Measurements from ENCODE around the gene MTOR.

The MTOR gene

DNA sequence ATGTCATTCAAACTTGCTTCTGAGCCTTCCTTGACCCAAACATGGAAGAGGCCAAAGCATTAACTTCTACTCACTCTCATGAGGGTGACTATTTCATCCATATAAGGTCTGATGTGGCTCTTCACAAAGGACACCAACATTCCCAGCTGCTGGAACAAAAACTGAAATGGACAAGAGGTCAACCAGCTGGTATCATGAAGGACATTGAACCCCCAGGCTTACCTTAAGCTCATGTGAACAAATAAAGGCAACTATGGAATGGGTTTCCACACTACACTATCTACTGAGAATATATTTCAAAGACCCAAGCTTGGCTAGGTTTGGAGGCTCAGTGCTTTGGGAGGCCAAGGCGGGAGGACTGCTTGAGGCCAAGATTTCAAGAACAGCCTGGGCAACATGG, 46.3 kb downstream of the MTOR start:
- DNase-seq (ENCODE audit: low read depth): no peak

DNA sequence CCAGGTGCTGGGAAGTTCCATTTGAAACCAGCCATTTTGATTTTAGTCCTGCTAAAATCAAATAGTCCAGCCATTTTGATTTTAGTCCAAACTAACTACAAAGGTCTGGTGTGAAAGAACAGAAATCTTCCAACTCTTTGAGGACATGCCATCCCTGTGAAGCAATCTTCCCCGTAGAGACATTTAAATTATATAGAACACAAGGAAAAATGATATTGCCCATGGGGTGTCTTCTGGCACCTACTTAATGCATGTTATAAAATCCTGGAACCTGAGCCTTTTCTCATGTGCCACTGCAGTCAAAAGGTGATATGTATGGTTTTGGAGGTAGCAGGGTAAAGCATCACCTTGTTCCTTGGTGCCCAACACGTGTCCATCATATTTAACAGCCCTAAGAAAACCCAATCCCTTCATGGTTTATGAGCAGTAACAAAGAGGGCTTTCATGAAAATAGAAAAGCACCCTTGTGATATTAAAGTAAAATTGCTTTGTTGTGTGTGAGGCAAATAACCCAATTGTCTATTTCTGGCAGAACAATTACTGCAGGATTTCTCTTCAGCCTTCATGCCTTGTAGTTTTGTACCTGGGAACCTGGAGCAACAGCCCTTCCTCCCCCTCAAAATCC, 46.9 kb downstream of the MTOR start:
- no peak for DNase-seq (ENCODE audit: low read depth)

DNA sequence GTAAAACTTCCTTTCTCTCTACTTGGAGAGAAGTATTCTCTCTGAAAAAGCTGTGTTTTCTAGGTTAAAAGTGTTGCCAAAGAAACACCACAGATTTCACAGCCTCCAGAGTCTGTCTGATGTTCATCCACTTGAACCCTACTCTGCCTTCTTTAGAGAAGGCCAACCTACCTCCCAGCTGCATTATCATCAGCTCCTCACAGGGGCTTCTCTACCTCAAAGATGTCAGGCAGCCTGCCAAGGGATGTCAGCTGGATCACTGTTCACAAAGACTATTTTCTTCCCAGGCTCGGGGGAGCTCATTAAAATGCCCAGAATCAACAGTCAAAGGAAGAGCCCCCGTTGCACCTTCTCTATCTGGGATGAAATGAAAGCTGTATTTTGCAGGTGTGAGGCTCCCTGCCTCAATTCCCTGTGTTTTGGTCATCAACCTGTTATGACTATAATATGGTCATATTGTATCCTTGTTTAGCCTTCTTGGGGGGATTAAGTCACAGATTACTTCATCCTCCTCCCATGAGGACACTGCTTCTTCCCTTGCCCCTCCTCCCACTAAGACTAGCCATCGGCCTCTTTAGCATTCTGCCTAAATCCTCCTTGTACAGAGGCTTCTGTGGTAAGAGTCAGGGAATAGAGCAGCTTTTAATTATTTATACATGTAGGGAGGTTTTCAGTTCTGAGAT, 47.5 kb downstream of the MTOR start:
- no peak for DNase-seq (ENCODE audit: low read depth)

DNA sequence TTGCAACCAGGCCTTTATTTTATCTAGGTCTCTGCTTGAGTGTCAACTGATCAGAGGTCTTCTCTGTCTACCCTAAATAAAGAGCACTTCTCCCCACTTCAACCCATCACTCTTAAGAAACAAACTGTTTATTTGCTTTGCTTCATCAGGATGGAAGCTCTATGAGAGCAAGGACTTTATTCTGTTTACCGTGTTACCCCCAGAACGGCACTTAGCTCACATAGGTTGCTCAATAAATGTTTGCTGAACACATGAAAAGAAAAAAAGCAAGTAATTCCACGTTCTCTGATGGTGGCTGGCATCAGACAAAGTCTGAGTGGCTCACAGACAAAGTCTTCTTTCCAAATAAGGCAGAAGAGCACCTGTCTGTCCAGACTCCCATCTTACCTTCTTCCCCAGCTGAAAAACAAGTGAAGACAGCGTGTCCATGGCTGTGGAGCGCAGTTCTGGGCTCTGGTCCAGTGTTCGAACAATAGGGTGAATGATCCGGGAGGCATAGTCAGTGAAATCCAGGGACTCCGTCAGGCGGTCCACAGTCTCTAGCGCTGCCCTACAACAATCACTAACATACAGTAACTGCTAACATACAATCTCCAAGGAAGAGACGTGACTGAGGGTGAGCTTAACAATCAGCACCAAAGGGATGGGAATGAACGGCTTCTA, 50.3 kb downstream of the MTOR start:
- DNase-seq (ENCODE audit: low read depth): no peak

DNA sequence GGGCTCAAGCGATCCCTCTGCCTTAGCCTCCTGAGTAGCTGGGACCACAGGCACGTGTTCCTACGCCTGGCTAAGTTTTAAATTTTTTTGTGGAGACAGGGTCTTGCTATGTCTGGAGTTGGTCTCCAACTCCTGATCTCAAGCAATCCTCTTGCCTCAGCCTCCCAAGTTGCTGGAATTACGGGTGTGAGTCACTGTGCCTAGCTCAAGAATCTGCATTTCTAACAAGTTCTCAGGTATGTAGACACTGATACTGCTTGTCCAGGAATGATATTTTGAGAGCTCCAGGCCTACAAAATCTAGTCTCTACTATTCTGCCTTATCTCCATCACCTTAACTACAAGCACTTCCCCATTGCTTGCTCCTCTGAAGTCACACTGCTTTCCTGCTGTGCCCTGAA, 50.9 kb downstream of the MTOR start:
- DNase-seq (ENCODE audit: low read depth): no peak

DNA sequence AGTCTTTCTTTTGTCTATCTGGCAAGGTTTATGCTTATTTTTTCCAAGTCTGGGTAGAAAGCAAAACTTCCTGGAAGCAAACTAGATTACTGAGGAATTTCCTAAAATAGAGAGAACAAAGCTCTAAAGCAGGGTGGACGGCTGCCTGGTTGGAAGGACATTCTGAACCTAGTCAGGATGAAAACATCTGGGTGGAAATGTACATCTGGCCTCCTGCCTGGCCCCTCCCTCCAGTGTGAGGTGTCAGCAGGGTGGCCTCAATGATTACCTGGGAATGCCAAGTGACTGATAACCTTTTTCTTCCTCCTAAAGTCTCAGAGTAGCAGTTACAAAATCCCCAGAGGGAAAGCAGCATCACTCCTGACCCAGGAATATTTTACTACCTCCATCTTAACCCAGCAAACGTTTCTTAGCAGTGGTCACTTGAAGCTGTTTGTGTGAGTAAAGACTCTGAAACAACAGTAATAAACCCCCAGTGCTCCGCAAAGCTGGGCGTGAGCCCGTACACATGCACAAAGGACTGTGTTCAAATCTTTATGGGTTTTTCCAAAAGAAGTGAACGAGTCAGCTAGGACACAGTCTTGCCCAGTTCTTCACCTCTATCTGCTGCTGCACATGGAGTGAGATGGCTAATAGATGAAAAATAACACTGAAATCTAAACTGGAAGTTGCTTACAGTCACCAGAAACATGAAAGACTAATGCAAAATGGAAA, 54.3 kb downstream of the MTOR start:
- no peak for DNase-seq (ENCODE audit: low read depth)

DNA sequence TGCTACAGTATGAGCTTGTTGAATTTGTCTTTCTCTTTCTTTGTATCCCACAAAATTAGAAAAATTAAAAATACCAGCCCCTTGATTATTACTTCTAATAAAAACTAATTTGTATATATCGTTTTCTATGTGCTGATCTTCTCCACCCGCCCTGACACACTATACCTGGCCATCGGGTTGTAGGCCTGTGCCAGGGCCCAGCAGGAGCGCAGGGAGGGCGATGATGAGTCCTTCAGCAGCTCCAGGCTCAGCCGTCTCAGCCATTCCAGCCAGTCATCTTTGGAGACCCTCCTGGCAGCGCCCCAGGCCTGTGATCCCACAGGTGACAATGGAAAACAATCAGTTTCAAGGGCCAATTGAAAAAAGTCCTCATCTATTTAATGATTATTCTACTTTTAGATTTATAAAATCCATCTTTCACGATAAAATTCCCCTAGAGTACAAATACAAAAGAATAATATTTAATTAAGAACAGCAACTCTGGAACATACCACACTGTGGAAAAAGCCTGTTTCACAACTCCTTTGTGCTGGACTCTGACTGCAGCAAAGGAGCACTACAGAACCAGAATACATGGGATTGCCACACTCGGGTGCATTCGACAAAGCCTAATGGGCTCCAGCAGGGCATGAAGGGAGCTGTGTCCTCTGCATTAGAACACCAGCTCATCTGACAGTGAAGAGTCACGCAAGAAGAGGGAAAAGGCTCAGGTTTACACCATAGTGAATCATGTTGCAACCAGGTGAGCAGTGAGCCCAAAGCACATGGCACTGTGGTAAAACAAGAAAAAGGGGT, 57.8 kb downstream of the MTOR start:
- no peak for DNase-seq (ENCODE audit: low read depth)

DNA sequence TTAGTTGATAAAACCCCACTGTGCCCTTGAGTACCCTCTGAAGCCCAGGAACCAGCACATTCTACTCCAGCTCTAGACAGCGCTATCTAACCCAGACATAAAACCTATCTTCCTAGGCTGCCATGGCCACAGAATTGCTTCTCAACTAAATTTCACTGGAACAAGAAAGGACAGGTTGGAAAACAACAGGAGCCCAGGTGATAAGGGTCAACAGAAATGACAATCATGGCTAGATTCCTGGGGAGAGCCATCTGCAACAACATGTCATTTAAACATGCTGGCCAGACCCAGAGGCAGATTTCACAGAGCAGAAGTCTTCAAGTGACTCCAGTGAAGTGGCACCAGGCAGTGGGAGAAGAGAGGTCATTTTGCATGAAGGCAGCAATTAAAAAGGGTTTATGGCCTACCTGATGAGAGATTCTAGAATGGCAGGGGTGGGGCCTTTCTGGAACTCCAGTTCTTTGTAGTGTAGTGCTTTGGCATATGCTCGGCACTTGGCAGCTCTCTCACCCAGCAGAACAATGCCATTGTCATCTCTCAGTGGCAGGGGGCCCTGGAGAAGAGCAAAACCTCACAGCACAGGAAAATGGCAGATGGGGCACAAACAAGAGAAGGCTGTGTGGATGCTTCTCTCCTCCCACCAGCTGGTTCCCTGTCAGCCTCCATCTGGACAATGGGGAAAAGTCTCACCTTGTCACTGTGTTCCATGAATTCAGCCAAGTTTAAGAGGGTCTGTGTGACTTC, 63.3 kb downstream of the MTOR start:
- DNase-seq (ENCODE audit: low read depth): no peak

DNA sequence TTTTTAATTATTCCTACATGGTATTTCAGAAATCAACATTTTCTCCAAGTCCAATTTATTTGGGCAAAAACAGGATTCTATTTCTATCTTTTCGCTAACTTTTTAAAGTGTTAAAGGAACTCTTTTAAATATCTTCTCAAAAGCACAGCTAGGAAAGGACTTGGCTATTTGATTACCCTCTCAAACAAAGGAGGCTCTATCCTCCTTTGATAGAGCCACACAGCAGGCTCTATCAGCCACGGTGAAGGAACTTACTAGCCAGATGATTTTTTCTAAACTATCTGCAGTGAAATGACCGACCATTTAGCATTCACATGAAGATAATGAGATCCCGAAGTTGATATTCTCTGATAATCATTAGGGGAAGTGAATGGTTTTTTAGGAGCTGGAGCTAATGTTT, 64.1 kb downstream of the MTOR start:
- no peak for DNase-seq (ENCODE audit: low read depth)

DNA sequence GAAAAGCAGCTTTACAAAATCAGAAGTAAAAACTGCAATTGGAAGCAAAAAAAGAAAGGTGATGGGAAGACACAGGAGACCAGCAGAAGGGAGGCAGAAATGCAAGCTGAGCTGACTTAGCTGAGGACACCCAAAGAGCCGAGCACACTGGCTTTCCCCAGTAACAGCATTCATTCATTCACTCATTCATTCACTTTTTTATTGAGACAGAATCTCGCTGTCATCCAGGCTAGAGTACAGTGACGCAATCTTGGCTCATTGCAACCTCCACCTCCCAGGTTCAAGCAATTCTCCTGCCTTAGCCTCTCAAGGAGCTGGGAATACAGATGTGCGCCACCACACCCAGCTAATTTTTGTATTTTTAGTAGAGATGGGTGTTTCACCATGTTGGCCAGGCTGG, 65.0 kb downstream of the MTOR start:
- no peak for DNase-seq (ENCODE audit: low read depth)

DNA sequence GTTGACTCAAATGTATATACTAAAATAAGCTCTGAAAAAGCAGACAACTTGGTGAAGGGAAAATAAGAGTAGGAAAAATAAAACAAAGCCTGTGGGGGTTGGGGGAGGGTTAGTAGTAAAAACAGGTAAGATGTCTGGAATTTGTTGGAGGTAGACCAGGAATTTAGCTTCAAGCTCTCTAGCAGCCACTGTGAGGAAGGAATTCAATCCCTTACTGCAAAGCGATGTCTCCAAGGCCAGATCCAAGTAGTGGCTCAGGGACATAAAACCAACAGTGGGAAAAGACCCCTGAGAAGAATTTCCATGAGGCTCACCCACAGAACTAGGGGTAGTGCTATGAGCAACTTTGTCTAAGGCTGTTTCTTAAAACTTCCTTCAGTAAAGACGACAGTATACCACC, 65.4 kb downstream of the MTOR start:
- DNase-seq (ENCODE audit: low read depth): no peak

DNA sequence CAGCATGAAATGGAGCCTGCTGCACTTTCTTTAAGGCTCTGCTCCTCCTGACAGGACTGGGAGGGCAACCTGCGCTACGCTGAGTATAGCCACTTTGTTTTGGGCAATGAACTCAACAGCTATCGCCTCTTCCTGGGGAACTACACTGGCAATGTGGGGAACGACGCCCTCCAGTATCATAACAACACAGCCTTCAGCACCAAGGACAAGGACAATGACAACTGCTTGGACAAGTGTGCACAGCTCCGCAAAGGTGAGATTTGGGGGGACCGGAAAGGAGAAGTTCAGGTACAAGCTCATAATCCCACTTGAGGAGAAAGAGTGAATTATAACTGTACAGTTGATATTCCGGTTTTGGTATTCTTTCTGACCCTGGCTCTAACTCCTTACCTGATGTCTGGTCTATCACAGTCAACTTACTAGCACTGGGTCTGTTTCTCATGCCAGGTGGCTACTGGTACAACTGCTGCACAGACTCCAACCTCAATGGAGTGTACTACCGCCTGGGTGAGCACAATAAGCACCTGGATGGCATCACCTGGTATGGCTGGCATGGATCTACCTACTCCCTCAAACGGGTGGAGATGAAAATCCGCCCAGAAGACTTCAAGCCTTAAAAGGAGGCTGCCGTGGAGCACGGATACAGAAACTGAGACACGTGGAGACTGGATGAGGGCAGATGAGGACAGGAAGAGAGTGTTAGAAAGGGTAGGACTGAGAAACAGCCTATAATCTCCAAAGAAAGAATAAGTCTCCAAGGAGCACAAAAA, 67.8 kb downstream of the MTOR start:
- no peak for DNase-seq (ENCODE audit: low read depth)

DNA sequence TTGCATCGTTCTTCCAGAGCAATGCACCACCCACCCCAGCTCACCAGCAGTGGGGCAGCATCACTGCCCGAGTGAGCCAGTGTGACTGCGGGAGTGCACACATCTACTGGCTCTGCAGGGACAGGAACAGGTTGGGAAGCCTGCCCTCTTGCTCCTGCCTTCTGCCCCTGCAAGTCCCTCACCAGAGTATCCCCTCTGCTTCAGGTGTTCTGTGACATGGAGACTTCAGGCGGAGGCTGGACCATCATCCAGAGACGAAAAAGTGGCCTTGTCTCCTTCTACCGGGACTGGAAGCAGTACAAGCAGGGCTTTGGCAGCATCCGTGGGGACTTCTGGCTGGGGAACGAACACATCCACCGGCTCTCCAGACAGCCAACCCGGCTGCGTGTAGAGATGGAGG, 69.0 kb downstream of the MTOR start:
- no peak for DNase-seq (ENCODE audit: low read depth)

DNA sequence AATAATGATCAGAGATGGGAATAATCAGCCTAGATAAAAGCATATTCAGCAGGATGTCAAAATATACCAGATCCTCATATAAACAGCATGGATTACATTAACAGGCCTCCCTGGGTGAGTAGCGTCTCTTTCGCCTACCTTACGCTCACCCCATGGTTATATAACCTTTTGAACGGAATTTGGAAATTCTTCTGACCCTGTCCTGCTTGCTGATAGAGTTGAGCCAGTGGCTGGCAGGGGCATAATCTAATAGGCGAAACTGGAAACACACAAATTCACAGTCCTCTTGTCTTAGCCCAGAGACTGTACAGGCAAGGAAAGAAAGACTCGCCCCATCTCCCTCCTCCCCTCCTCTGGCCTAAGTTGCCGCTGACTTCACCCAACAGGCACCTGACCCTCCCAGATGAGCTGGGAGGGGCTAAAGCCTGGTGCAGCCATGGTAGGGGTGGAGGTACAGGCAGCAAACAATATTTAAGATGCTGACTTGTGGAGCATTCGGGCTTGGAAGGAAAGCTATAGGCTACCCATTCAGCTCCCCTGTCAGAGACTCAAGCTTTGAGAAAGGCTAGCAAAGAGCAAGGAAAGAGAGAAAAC, 73.4 kb downstream of the MTOR start, which contains the start of gene ANGPTL7:
Gene ANGPTL7, plus strand, starts transcription at position 498 of the 594 bp plus-strand sequence. CDS start 225 bp downstream, outside the sequence.
- no peak for DNase-seq (ENCODE audit: low read depth)

DNA sequence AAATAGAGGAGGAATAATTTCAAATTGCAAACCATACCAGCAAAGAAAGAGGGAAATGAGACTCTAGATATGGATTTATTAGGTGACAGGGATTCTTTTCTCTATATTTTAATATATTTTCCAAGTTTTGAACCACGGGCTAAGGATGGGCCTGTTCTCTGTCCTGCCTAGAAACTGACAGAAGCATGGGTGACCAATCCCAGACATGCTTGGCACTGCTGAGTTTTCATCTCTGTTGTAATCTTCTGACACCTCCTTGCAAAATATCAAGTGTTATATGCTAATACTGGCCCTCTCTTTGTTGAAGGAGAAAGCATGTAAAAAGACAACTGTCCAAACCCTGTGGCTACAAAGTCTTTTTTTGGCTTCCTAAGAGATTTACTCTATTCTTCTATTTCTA, 74.0 kb downstream of the MTOR start:
- DNase-seq (ENCODE audit: low read depth): no peak

DNA sequence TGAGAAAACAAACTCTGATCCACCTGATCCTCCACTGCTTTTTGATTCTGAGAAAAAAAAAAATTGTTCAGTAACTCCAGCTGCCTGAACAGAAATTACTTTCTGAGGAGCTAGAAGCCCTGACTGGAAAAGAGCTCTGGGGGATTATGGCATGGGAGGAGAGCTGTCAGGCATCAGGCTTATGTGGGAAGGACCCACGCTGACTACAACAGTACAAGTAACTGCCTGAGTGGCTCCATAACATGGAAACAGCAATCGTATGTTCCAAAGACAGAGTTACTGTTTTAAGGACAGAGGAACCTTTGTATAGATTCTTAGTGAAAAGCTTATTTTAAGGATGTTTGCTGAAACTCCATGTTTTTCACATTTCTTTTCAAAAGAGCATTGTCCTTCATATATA, 74.4 kb downstream of the MTOR start:
- DNase-seq (ENCODE audit: low read depth): no peak

DNA sequence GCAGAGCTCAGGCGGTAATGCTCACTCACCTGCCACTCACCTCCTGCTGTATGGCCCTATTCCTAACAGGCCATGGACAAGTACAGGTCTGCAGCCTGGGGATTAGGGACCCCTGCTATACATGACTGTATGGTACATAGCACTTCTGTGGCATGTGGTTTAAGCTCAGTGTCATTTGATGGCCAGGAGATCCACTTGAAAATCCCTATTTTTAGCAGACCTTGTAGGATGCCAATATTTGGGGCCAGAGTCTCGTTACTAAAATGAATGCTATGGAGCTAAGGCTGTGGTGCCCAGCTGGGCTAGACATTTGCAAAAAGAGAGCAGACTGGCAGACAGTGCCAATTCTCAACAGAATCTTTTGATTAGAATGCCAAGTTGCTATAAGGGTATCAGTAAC, 74.9 kb downstream of the MTOR start:
- no peak for DNase-seq (ENCODE audit: low read depth)

DNA sequence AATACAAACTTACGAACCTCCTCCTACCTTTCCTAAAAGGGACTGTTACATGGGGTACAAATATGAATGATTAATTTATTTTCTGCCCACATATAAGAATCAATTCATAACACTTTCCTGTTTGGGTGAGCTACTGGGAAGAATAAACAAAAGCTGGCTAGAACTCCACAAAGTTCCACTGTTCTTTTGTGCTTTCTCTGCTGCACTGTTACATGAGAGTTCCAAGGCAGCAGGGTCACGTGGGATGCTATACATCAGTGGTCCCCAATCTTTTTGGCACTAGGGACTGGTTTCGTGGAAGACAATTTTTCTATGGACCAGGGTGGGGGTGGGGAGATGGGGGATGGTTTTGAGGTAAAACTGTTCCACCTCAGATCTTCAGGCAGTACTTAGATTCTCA, 75.4 kb downstream of the MTOR start:
- no peak for DNase-seq (ENCODE audit: low read depth)

DNA sequence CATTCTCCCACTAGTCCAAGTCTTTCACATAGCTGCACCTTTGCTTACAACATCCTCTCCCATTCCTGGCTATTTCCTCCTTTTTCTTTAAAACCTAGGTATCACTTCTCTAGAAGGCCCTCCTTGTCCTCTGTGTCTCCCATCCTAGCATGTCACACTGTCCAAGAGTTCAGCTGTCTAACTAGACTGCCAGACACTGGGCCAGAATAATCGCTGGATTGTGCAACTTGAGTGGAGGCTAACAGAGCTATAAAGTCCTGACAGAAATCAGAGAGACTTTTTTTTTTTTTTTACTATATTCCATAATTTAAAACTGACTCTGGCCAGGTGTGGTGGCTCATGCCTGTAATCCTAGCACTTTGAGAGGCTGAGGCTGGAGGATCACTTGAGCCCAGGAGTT, 77.4 kb downstream of the MTOR start:
- DNase-seq (ENCODE audit: low read depth): no peak

DNA sequence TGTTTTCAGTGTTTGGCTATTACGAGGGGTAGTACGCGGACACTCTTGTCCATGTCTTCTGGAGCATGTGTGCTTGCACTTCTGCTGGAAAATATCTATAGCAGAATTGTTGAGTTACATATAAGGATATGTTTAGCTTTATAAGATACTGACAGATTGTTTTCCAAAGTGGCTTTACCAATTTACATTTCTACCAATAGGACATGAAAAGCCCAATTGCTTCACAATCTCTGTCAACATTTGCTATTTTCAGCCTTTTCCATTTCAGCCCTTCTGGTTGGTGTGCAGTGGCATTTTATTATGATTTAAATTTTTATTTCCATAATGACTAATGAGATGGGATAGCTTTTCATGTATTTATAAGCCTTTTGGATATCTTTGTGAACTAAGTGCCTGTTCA, 79.5 kb downstream of the MTOR start:
- no peak for DNase-seq (ENCODE audit: low read depth)

Measured in activated T-cell treated with anti-CD3 and anti-CD28 coated beads for 24 hours (primary cell).